DOHH2 (cell line): ENCODE results near the gene SLC35A2.

Experiments used
- CTCF ChIP-seq: fragments of 200-600 bp; sonication (generic); IDR thresholded peaks from one replicate; pipeline ENCODE4 v1.5.1; 2014; ENCODE audit warnings: antibody characterized with exemption, mild to moderate bottlenecking, low read depth, low read length; ENCODE audit not compliant: poor library complexity, severe bottlenecking
- EZH2phosphoT487 ChIP-seq: fragments of 200-600 bp; sonication (generic); IDR thresholded peaks from 2 replicates; pipeline ENCODE4 v1.6.1; 2017; ENCODE audit warnings: borderline replicate concordance, mild to moderate bottlenecking, antibody characterized with exemption, low read length, moderate library complexity, mixed read lengths

GRCh38 chrX:48919947-48920717 is 8.7 kb upstream of the SLC35A2 start:
- TF ChIP-seq CTCF, result no peak
- TF ChIP-seq EZH2phosphoT487, result no peak
